ENCODE measurements around the gene ABCC1. TPM values are rescaled to one million over a fixed set of nuclear protein-coding genes. Genes with fewer than 3 reads are reported as not detected.

ABCC1 gene
- total and polyA plus RNA-seq, 2 of the 4 experiments (the other 2 are of a cell fraction), result 39.4 to 66.0 TPM

DNA sequence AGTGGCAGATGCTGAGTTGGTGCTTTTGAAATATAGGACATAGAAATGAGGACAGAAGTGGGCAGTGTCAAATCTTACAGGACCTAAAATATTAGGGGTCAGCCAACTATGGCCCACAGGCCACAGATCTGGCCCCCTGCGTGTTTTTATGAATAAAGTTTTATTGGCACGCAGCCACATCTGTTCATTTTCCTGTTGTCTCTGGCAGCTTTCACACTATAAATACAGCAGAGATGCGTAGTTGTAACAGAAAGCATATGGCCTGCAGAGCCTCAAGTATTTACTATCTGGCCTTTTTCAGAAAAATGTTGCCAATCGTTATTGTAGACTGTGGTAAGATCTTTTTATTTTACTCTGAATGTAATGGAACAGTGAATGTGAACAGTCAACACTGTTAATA is 191.1 kb downstream of the ABCC1 start:
- Histone ChIP-seq H2BK20ac (ENCODE audit: low read depth, low read length) (no peak overlapping the region), H3K27ac (ENCODE audit: insufficient read depth, low read length) (no peak overlapping the region), H4K8ac (ENCODE audit: low read depth in 2 of 2, low read length in 2 of 2) (no peak overlapping the region), H3K79me1 (ENCODE audit: low read depth in 1 of 2, low read length in 2 of 2) (peaks cover 13 to 36% of the 10 kb centered on the region in 2 experiments), H4K5ac (ENCODE audit: low read depth, low read length) (no peak overlapping the region), H3K4ac (ENCODE audit: low read depth, low read length) (no peak overlapping the region), H3K4me2 (ENCODE audit: low read depth, low read length) (no peak overlapping the region), H2AK9ac (replicated peaks; ENCODE audit: low read depth, low read length, poor library complexity) (no peak overlapping the region), H3K4me1 (ENCODE audit: control insufficient read depth, insufficient read depth, low read length) (no peaks in the 10 kb centered on the region), H2AK5ac (ENCODE audit: low read depth, low read length) (no peak overlapping the region), H3K36me3 (ENCODE audit: control insufficient read depth, insufficient read depth, low read length) (peaks cover 91% of the 10 kb centered on the region), H2BK120ac (ENCODE audit: low read depth, low read length) (no peak overlapping the region), H3K9me3 (ENCODE audit: control insufficient read depth, insufficient read depth, low read length) (no peaks in the 10 kb centered on the region), H2BK15ac (ENCODE audit: low read depth, low read length) (no peak overlapping the region), H3K4me3 (ENCODE audit: insufficient read depth, low read depth, low read length) (no peak overlapping the region), H3K23ac (ENCODE audit: low read depth, low read length) (no peak overlapping the region), H4K20me1 (ENCODE audit: insufficient read depth, low read length) (peaks cover 24% of the 10 kb centered on the region), H2BK5ac (ENCODE audit: low read depth, low read length, poor library complexity, severe bottlenecking) (no peak overlapping the region), H3K56ac (ENCODE audit: extremely low read depth, insufficient read depth, low read length) (no peak overlapping the region), H3K18ac (ENCODE audit: low read depth, low read length) (no peak overlapping the region), H3K14ac (replicated peaks; ENCODE audit: low read depth, low read length) (no peak overlapping the region), H3K27me3 (ENCODE audit: control insufficient read depth, insufficient read depth, low read length) (no peaks in the 10 kb centered on the region), H2AFZ (replicated peaks; ENCODE audit: low read length, poor library complexity) (no peak overlapping the region), H3K9ac (ENCODE audit: low read depth, low read length) (no peak overlapping the region), H4K91ac (ENCODE audit: insufficient read depth, low read depth, low read length) (no peak overlapping the region), H3K9me1 (ENCODE audit: insufficient read depth, low read length) (peaks cover 10% of the 10 kb centered on the region)
- in situ Hi-C loops (cut with MboI; ENCODE audit: low sequenced_read_pairs), result no loop called here
- intact Hi-C loops (cut with micrococcal nuclease), result no loop called here
- WGBS, 2 experiments (ENCODE audit: extremely low coverage in 2 of 2, insufficient read length in 1 of 2), result 90% methylated on average over 2 of the region's 4 CpGs; no CpG with 5 or more reads in 1 of the 2 experiments
- CTCF ChIA-PET, result no interaction called here
- DNase-seq (no peak), ATAC-seq (ENCODE audit: low read depth) (no peak)
- dilution Hi-C loops (cut with HindIII; ENCODE audit: low sequenced_read_pairs, unreplicated experiment), result no loop called here
- POLR2A ChIA-PET (ENCODE audit: unreplicated experiment), result no interaction called here
- no TSS peak for BruUV-seq (replicated peaks)
- TF ChIP-seq, protein P1, sequence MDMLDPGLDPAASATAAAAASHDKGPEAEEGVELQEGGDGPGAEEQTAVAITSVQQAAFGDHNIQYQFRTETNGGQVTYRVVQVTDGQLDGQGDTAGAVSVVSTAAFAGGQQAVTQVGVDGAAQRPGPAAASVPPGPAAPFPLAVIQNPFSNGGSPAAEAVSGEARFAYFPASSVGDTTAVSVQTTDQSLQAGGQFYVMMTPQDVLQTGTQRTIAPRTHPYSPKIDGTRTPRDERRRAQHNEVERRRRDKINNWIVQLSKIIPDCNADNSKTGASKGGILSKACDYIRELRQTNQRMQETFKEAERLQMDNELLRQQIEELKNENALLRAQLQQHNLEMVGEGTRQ (IDR thresholded peaks at IDR 0.05; ENCODE audit: low read depth, low read length), result no peak
- TF ChIP-seq BHLHE40 (IDR thresholded peaks at IDR 0.05; ENCODE audit: low read depth, low read length) (no peak), MAZ (IDR thresholded peaks at IDR 0.05; ENCODE audit: borderline replicate concordance, low read depth, low read length) (no peak), SMC3 (IDR thresholded peaks at IDR 0.05; ENCODE audit: low read depth, low read length) (no peak), MAFK (IDR thresholded peaks at IDR 0.05; ENCODE audit: low read depth, low read length) (no peak), MXI1 (IDR thresholded peaks at IDR 0.05; ENCODE audit: borderline replicate concordance, low read depth, low read length) (no peak), RCOR1 (IDR thresholded peaks at IDR 0.05; ENCODE audit: insufficient replicate concordance, low read length) (no peak), CHD1 (IDR thresholded peaks at IDR 0.05; ENCODE audit: low read depth, low read length) (no peak), NFE2L2 (IDR thresholded peaks at IDR 0.05; ENCODE audit: low read depth, low read length) (no peak), FOS (IDR thresholded peaks at IDR 0.05; ENCODE audit: low read depth, low read length) (no peak), RAD21 (IDR thresholded peaks at IDR 0.05; ENCODE audit: low read length) (no peak), POLR2A (IDR thresholded peaks at IDR 0.05; ENCODE audit: low read depth, low read length) (no peak), RFX5 (IDR thresholded peaks at IDR 0.05; ENCODE audit: low read depth, low read length) (no peak), CEBPB (IDR thresholded peaks at IDR 0.05; ENCODE audit: low read depth, low read length) (no peak)
- TF ChIP-seq, protein P2, sequence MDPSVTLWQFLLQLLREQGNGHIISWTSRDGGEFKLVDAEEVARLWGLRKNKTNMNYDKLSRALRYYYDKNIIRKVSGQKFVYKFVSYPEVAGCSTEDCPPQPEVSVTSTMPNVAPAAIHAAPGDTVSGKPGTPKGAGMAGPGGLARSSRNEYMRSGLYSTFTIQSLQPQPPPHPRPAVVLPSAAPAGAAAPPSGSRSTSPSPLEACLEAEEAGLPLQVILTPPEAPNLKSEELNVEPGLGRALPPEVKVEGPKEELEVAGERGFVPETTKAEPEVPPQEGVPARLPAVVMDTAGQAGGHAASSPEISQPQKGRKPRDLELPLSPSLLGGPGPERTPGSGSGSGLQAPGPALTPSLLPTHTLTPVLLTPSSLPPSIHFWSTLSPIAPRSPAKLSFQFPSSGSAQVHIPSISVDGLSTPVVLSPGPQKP (IDR thresholded peaks at IDR 0.05; ENCODE audit: borderline replicate concordance, low read depth, low read length), result no peak
- TF ChIP-seq, protein P3, sequence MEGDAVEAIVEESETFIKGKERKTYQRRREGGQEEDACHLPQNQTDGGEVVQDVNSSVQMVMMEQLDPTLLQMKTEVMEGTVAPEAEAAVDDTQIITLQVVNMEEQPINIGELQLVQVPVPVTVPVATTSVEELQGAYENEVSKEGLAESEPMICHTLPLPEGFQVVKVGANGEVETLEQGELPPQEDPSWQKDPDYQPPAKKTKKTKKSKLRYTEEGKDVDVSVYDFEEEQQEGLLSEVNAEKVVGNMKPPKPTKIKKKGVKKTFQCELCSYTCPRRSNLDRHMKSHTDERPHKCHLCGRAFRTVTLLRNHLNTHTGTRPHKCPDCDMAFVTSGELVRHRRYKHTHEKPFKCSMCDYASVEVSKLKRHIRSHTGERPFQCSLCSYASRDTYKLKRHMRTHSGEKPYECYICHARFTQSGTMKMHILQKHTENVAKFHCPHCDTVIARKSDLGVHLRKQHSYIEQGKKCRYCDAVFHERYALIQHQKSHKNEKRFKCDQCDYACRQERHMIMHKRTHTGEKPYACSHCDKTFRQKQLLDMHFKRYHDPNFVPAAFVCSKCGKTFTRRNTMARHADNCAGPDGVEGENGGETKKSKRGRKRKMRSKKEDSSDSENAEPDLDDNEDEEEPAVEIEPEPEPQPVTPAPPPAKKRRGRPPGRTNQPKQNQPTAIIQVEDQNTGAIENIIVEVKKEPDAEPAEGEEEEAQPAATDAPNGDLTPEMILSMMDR (conservative IDR thresholded peaks at IDR 0.05; ENCODE audit: low read depth, low read length), result no peak

Data from IMR-90 (cell line).